HepG2 (cell line): ENCODE data around the gene MYO5B. TPM values are rescaled to one million over a fixed set of nuclear protein-coding genes. Genes with fewer than 3 reads are reported as not detected.
"Not testable (repeated sequence)": the region's sequence is repeated elsewhere in the genome, so short reads cannot be mapped to it uniquely, and the experiment has no call there.

ENCODE experiments used
- ATAC-seq: fragments of 200-7000 bp; cut with Tn5 transposase; 3 replicates; pipeline ENCODE4 v1.9.1; 2020; ENCODE audit warnings: mild to moderate bottlenecking, moderate library complexity
- BruUV-seq: library from RNA; stranded (reverse); fragments of 400-500 nt; replicated peaks from 2 replicates; lab custom pipeline; 2021; lab: Mats Ljungman, UMichigan
- CTCF ChIA-PET: fragments of 300-600 bp; formaldehyde crosslinking; extraction: SDS; loops from one replicate; lab custom pipeline; 2021; ENCODE audit warnings: low total read pairs, inconsistent platforms, low intra/inter-chr PET ratio; lab: Yijun Ruan, JAX
- POLR2A ChIA-PET: fragments of 350-600 bp; sonication (Branson Sonifier 250); formaldehyde crosslinking; loops from one replicate; lab custom pipeline; 2020; ENCODE audit warnings: antibody characterized with exemption, inconsistent platforms; lab: Yijun Ruan, JAX
- DNase-seq: peaks from one replicate; pipeline ENCODE4 v3.0.0-alpha.2; 2015; ENCODE audit warnings: low spot score
- FAIRE-seq: peaks from 3 replicates; lab custom pipeline; 2011; peaks lifted over from hg19 to GRCh38; lab: Jason Lieb, UNC
- H2AFZ ChIP-seq: one replicate; pipeline ENCODE4 v1.6.1; 2011; ENCODE audit warnings: low read length, inconsistent platforms
- H3K27ac ChIP-seq: fragments of 300-600 bp; 3 replicates; pipeline ENCODE4 v1.8.0; 2011; ENCODE audit warnings: mixed run types, mild to moderate bottlenecking, mixed read lengths, low read length, inconsistent platforms; ENCODE audit not compliant: insufficient read depth; ENCODE audit errors: extremely low read length
- H3K27me3 ChIP-seq, 2 experiments: fragments of 200-600 bp in 1 of 2; 2 replicates in 1 of 2; 3 replicates in 1 of 2; pipeline versions ENCODE4 v1.6.0 to v1.8.0; 2011; ENCODE audit warnings: low read length in 2 of 2, mild to moderate bottlenecking in 2 of 2, moderate library complexity in 2 of 2, inconsistent platforms in 1 of 2; ENCODE audit not compliant: insufficient read depth in 2 of 2, control insufficient read depth in 1 of 2
- H3K36me3 ChIP-seq, 2 experiments: fragments of 200-600 bp in 1 of 2; replicated peaks in 1 of 2; 2 replicates in 1 of 2; 3 replicates in 1 of 2; pipeline versions ENCODE4 v1.5.1 to v1.8.0; 2011; ENCODE audit warnings: low read length in 2 of 2, inconsistent platforms in 1 of 2; ENCODE audit not compliant: insufficient read depth in 2 of 2, control insufficient read depth in 1 of 2
- H3K4me1 ChIP-seq: 2 replicates; pipeline ENCODE4 v1.5.1; 2012; ENCODE audit warnings: low read length, inconsistent platforms; ENCODE audit not compliant: insufficient read depth
- H3K4me2 ChIP-seq: 2 replicates; pipeline ENCODE4 v1.6.0; 2011; ENCODE audit warnings: low read depth, low read length, inconsistent platforms
- H3K4me3 ChIP-seq, 3 experiments: fragments of 200-600 bp in 1 of 3; sonication (generic), shearing (Covaris generic) in 1 of 3; replicated peaks in 1 of 3; 2 replicates each; pipeline ENCODE4 v1.5.1; 2011 to 2016; ENCODE audit warnings: low read length in 3 of 3, inconsistent platforms in 2 of 3, low read depth in 2 of 3, mild to moderate bottlenecking in 2 of 3, control low read depth in 1 of 3, mixed read lengths in 1 of 3; ENCODE audit not compliant: insufficient read depth in 1 of 3
- H3K79me2 ChIP-seq: one replicate; pipeline ENCODE4 v1.6.1; 2011; ENCODE audit warnings: low read length, inconsistent platforms; ENCODE audit not compliant: insufficient read depth
- H3K9ac ChIP-seq: 2 replicates; pipeline ENCODE4 v1.6.0; 2011; ENCODE audit warnings: mild to moderate bottlenecking, low read depth, low read length, inconsistent platforms; ENCODE audit not compliant: insufficient read depth
- H3K9me3 ChIP-seq: 2 replicates; pipeline ENCODE4 v1.5.1; 2012; ENCODE audit warnings: mild to moderate bottlenecking, low read length
- H4K20me1 ChIP-seq: 2 replicates; pipeline ENCODE4 v1.6.0; 2011; ENCODE audit warnings: inconsistent platforms, mild to moderate bottlenecking, low read length, moderate library complexity; ENCODE audit not compliant: insufficient read depth
- CHD4 ChIP-seq: fragments of 200-600 bp; sonication (generic); IDR thresholded peaks from 2 replicates; pipeline ENCODE4 v1.7.0; 2017; ENCODE audit warnings: mild to moderate bottlenecking, low read length, borderline replicate concordance
- EP300 ChIP-seq, 3 experiments: sonication (generic) in 1 of 3; formaldehyde crosslinking in 1 of 3; IDR thresholded peaks; 2 replicates each; pipeline versions ENCODE4 v1.5.1 to v1.6.1; 2011 to 2020; ENCODE audit warnings: low read depth in 2 of 3, low read length in 2 of 3, borderline replicate concordance in 1 of 3, improper control_type of control experiment in 1 of 3, mild to moderate bottlenecking in 1 of 3, missing genetic modification reagents in 1 of 3, moderate library complexity in 1 of 3
- HOMEZ ChIP-seq: IDR thresholded peaks from 2 replicates; pipeline ENCODE4 v1.6.1; 2016; ENCODE audit warnings: low read depth
- PLRG1 ChIP-seq: fragments of 450-650 bp; conservative IDR thresholded peaks from 2 replicates; pipeline ENCODE4 v1.6.1; 2016
- PRDM4 ChIP-seq: sonication (generic); formaldehyde crosslinking; IDR thresholded peaks from 2 replicates; pipeline ENCODE4 v1.9.0; 2021; ENCODE audit warnings: missing genetic modification reagents, borderline replicate concordance
- RXRA ChIP-seq: sonication (generic); formaldehyde crosslinking; IDR thresholded peaks from 2 replicates; pipeline ENCODE4 v1.5.1; 2020; ENCODE audit warnings: missing genetic modification reagents
- TEAD3 ChIP-seq: optimal IDR thresholded peaks from 2 replicates; pipeline ENCODE3; 2016; ENCODE audit warnings: borderline replicate concordance
- ZBTB34 ChIP-seq: sonication (generic); formaldehyde crosslinking; IDR thresholded peaks from 2 replicates; pipeline ENCODE4 v1.8.0; 2022; ENCODE audit warnings: mild to moderate bottlenecking, missing genetic modification reagents
- ZBTB7A ChIP-seq: sonication (generic); formaldehyde crosslinking; IDR thresholded peaks from 2 replicates; pipeline ENCODE4 v1.8.0; 2022; ENCODE audit warnings: mild to moderate bottlenecking, missing genetic modification reagents
- WGBS: methylation state at CpG from one replicate; pipeline ENCODE4 v1.1.6; 2017; ENCODE audit warnings: low lambda C conversion rate; 5-methylcytosine and 5-hydroxymethylcytosine counted together
- in situ Hi-C: cut with HindIII; loops from 2 replicates; pipeline ENCODE4 v1.10.0; 2017; ENCODE audit warnings: low pct_unique_long_range_greater_than_20kb; ENCODE audit not compliant: extremely low pct_ligation_motif_present
- intact Hi-C: fragments of 100-400 bp; cut with micrococcal nuclease; formaldehyde crosslinking; loops from one replicate; pipeline ENCODE4 v1.10.0; 2022; ENCODE audit not compliant: unreplicated experiment
- polyA plus RNA-seq, 8 experiments: library from polyadenylated mRNA; depleted of rRNA in 3 of 8; stranded (reverse) in 7 of 8; unstranded in 1 of 8; fragments of >200 nt; fragmentation: Illumina TruSeq in 4 of 8; extraction: Trizol in 4 of 8; gene quantifications; 2 replicates each; pipeline versions ENCODE4 v1.2.1 to v1.2.3, GENCODE V29; 2011 to 2016; ENCODE audit warnings: low read depth in 4 of 8, missing spikeins in 1 of 8, mixed read lengths in 1 of 8; ENCODE audit not compliant: insufficient read depth in 1 of 8
- total RNA-seq, 5 experiments: library from RNA; depleted of rRNA; stranded (reverse); fragments of >200 nt; fragmentation: Illumina TruSeq; extraction: Trizol; gene quantifications; 2 replicates each; pipeline ENCODE4 v1.2.3, GENCODE V29; 2016; ENCODE audit warnings: low read depth in 1 of 5

MYO5B gene
- total and polyA plus RNA-seq, 2 of the 13 experiments (the other 11 are each of a cell fraction or from before 2014, with no cell fraction given) = 13.1 to 24.0 TPM

GRCh38 chr18:49837316-49837835 lies 357.6 kb downstream of the MYO5B start:
- H3K79me2 ChIP-seq; BruUV-seq; H3K36me3 ChIP-seq; in situ Hi-C loops; H3K27me3 ChIP-seq; H4K20me1 ChIP-seq; H3K9me3 ChIP-seq; FAIRE-seq; DNase-seq; H3K4me3 ChIP-seq; H3K9ac ChIP-seq; CTCF ChIA-PET; TF ChIP-seq EP300 (CRISPR knock-in tag; IDR thresholded peaks at IDR 0.05; ENCODE audit: borderline replicate concordance): not testable (repeated sequence)
- ATAC-seq = peak; percentile 8; the same call in 1 of the 3 replicates
- POLR2A ChIA-PET = interaction anchor here (0.8 to 1.4 kb wide), 3 partner anchors 21 to 25 kb away, joined by 3 to 16 read pairs (median 3); partner anchors contain the start of gene ACAA2
- H3K4me1 ChIP-seq = peaks cover 68% of the 10 kb centered on the region
- TF ChIP-seq EP300 (IDR thresholded peaks at IDR 0.05; ENCODE audit: low read depth in 2 of 2, low read length in 2 of 2) = 0 out of 4 replicates have a peak, but pooled peaks of 1 of the 2 experiments have one; percentile 0
- 0 out of 2 replicates have a peak, but pooled peaks have one; percentile 34 for TF ChIP-seq ZBTB7A (CRISPR knock-in tag)
- peak; percentile 15 for TF ChIP-seq TEAD3 (CRISPR knock-in tag)
- TF ChIP-seq ZBTB34 = 0 out of 2 replicates have a peak, but pooled peaks have one; percentile 41
- TF ChIP-seq, all 625 proteins: peak for 4; not testable (repeated sequence) for 621
- H3K4me2 ChIP-seq, H2AFZ ChIP-seq, intact Hi-C loops: not testable (repeated sequence)
- H3K27ac ChIP-seq = peak overlapping the region; percentile 20
- 66% methylated on average over 9 of the region's 9 CpGs for WGBS

GRCh38 chr18:49835405-49835804 lies 359.5 kb downstream of the MYO5B start:
- peak overlapping the region; percentile 40 for H3K9ac ChIP-seq
- peak; percentile 31 for DNase-seq
- in situ Hi-C loops = no loop called here
- peak; percentile 46 for ATAC-seq
- no peak overlapping the region for H2AFZ ChIP-seq
- intact Hi-C loops = no loop called here
- WGBS = 30% methylated on average over 2 of the region's 2 CpGs
- no peak overlapping the region for H3K4me3 ChIP-seq
- TSS peak; percentile 26 for BruUV-seq
- H3K4me1 ChIP-seq = peaks cover 85% of the 10 kb centered on the region
- H3K27me3 ChIP-seq = no peaks in the 10 kb centered on the region
- H3K27ac ChIP-seq = peak overlapping the region; percentile 88
- no peaks in the 10 kb centered on the region for H3K9me3 ChIP-seq
- H3K4me2 ChIP-seq = peak overlapping the region; percentile 46
- CTCF ChIA-PET = no interaction called here
- no peak for FAIRE-seq
- no peaks in the 10 kb centered on the region for H4K20me1 ChIP-seq
- POLR2A ChIA-PET = interaction anchor here (1.0 to 3.2 kb wide), 3 partner anchors 22 to 24 kb away, joined by 3 to 31 read pairs (median 5); partner anchors contain the start of gene ACAA2
- H3K36me3 ChIP-seq = no peaks in the 10 kb centered on the region; a peak in 1 of 5 replicates
- H3K79me2 ChIP-seq = no peaks in the 10 kb centered on the region
- no peak for TF ChIP-seq PLRG1
- TF ChIP-seq HOMEZ (CRISPR knock-in tag) = no peak
- TF ChIP-seq RXRA (CRISPR knock-in tag) = no peak
- TF ChIP-seq PRDM4 (CRISPR knock-in tag) = no peak
- TF ChIP-seq CHD4 = 0 out of 2 replicates have a peak, but pooled peaks have one; percentile 25
